ENCODE measurements around the gene LCTL. TPM values are rescaled to one million over a fixed set of nuclear protein-coding genes. Genes with fewer than 3 reads are reported as not detected.

Gene LCTL
- total and polyA plus RNA-seq, 2 of the 8 experiments (the other 6 are each of a cell fraction or from before 2014, with no cell fraction given): 5.5 to 6.2 TPM

DNA sequence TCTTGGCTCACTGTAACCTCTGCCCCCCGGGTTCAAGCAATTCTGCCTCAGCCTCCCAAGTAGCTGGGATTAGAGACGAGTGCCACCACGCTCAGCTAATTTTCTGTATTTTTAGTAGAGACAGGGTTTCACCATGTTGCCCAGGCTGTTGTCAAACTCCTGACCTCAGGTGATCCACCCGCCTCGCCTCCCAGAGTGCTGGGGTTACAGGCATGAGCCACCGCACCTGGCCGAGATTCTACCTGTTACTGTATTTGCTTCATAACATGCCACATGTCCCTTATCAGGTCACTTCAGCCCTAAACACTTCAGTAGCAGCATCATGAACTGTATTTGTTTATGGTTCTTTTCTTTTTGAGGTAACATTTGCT lies 7.5 kb upstream of the LCTL start:
- H3K23me2 ChIP-seq (ENCODE audit: low read depth, low read length): no peaks in the 10 kb centered on the region
- H4K20me1 ChIP-seq (replicated peaks in 1 of 2; ENCODE audit: control insufficient read depth in 1 of 2, insufficient read depth in 2 of 2, low read length in 2 of 2): no peaks in the 10 kb centered on the region
- TF ChIP-seq CREB1 (IDR thresholded peaks at IDR 0.05) (no peak), PHF8 (conservative IDR thresholded peaks at IDR 0.05; ENCODE audit: low read depth, low read length) (no peak), SIRT6 (IDR thresholded peaks at IDR 0.05; ENCODE audit: low read length) (no peak), RAD21 (IDR thresholded peaks at IDR 0.05 in 1 of 2, conservative IDR thresholded peaks at IDR 0.05 in 1 of 2; ENCODE audit: low read depth in 2 of 2, low read length in 2 of 2) (no peak), TCF12 (IDR thresholded peaks at IDR 0.05; ENCODE audit: low read depth, low read length) (no peak), RBBP5 (IDR thresholded peaks at IDR 0.05; ENCODE audit: borderline replicate concordance, low read depth, low read length) (no peak), NRF1 (IDR thresholded peaks at IDR 0.05; ENCODE audit: low read depth, low read length) (no peak), CHD1 (IDR thresholded peaks at IDR 0.05; ENCODE audit: low read depth, low read length) (no peak), POU5F1 (IDR thresholded peaks at IDR 0.05; ENCODE audit: low read depth, low read length) (no peak)
- TF ChIP-seq, protein P1, sequence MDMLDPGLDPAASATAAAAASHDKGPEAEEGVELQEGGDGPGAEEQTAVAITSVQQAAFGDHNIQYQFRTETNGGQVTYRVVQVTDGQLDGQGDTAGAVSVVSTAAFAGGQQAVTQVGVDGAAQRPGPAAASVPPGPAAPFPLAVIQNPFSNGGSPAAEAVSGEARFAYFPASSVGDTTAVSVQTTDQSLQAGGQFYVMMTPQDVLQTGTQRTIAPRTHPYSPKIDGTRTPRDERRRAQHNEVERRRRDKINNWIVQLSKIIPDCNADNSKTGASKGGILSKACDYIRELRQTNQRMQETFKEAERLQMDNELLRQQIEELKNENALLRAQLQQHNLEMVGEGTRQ (IDR thresholded peaks at IDR 0.05; ENCODE audit: low read length): no peak
- H2BK20ac ChIP-seq (ENCODE audit: low read length): no peak overlapping the region
- no peaks in the 10 kb centered on the region for H3K4me1 ChIP-seq (replicated peaks in 1 of 4; ENCODE audit: control insufficient read depth in 3 of 4, insufficient read depth in 4 of 4, low read length in 3 of 4)
- no peak overlapping the region for H2AFZ ChIP-seq (ENCODE audit: low read length)
- H2BK120ac ChIP-seq (replicated peaks; ENCODE audit: low read depth, low read length): no peak overlapping the region
- ChIA-PET CTCF (ENCODE audit: partially characterized antibody) (interaction anchor here (1.1 kb wide), 1 partner anchor 46 kb away, joined by 3 read pairs; no protein-coding TSS in a partner anchor), POLR2A (ENCODE audit: partially characterized antibody) (interaction anchor here (0.6 to 1.5 kb wide), 2 partner anchors 128 to 1024 kb away, joined by 3 to 6 read pairs; no protein-coding TSS in a partner anchor)
- 91% methylated on average over 7 of the region's 7 CpGs; no CpG with 5 or more reads in 1 of the 2 experiments for WGBS, 2 experiments (ENCODE audit: extremely low coverage in 1 of 2, insufficient coverage in 1 of 2, insufficient read length in 1 of 2, insufficient replicate concordance in 2 of 2, low coverage in 1 of 2, low lambda C conversion rate in 2 of 2, missing lambda C conversion rate in 1 of 2)
- H2BK12ac ChIP-seq (ENCODE audit: low read depth, low read length): no peak overlapping the region
- no peak overlapping the region for H3K56ac ChIP-seq (replicated peaks; ENCODE audit: insufficient read length, low read depth, low read length)
- no peak overlapping the region for H4K5ac ChIP-seq (ENCODE audit: insufficient read length, low read depth, low read length)
- H3K4ac ChIP-seq (replicated peaks; ENCODE audit: insufficient read length, low read depth, low read length): no peak overlapping the region
- H3K4me2 ChIP-seq (ENCODE audit: insufficient read depth in 1 of 2, low read depth in 2 of 2, low read length in 2 of 2): no peak overlapping the region
- DNase-seq (ENCODE audit: low read depth in 1 of 2, low spot score in 2 of 2) (no peak), FAIRE-seq (no peak)
- H3K9me3 ChIP-seq (ENCODE audit: insufficient read depth in 2 of 2, low read depth in 1 of 2, low read length in 1 of 2): no peaks in the 10 kb centered on the region
- H3K36me3 ChIP-seq (ENCODE audit: control insufficient read depth in 2 of 4, insufficient read depth in 4 of 4, low read length in 3 of 4): no peaks in the 10 kb centered on the region
- no peak overlapping the region for H4K91ac ChIP-seq (replicated peaks; ENCODE audit: insufficient read length, low read length)
- H3K79me1 ChIP-seq (ENCODE audit: low read depth, low read length): no peaks in the 10 kb centered on the region
- no peak overlapping the region for H3K9ac ChIP-seq (replicated peaks in 1 of 4; ENCODE audit: extremely low read depth in 1 of 4, low read depth in 3 of 4, low read length in 3 of 4)
- no peak overlapping the region for H3K23ac ChIP-seq (ENCODE audit: insufficient read length)
- H3K4me3 ChIP-seq (ENCODE audit: extremely low read depth in 1 of 4, insufficient read depth in 2 of 4, low read depth in 3 of 4, low read length in 4 of 4): no peak overlapping the region
- no peak overlapping the region for H3K18ac ChIP-seq (ENCODE audit: extremely low read depth, low read length)
- H4K8ac ChIP-seq (ENCODE audit: extremely low read depth, insufficient read depth, low read length): no peak overlapping the region
- no peak overlapping the region for H3K27ac ChIP-seq (ENCODE audit: low read depth, low read length)
- H2BK15ac ChIP-seq (ENCODE audit: low read length): no peak overlapping the region
- H3K27me3 ChIP-seq (replicated peaks in 1 of 4; ENCODE audit: control insufficient read depth in 3 of 4, extremely low read depth in 1 of 4, insufficient read depth in 3 of 4, low read length in 3 of 4): no peaks in the 10 kb centered on the region
- no peak overlapping the region for H2AK5ac ChIP-seq (ENCODE audit: low read depth, low read length)
- no peaks in the 10 kb centered on the region for H3K79me2 ChIP-seq (ENCODE audit: control insufficient read depth in 1 of 2, insufficient read depth in 2 of 2, low read length in 2 of 2)
- no peak overlapping the region for H3K14ac ChIP-seq (ENCODE audit: insufficient read length)
- no peak overlapping the region for H2BK5ac ChIP-seq (ENCODE audit: low read depth, low read length)

All from H1 (cell line).